GM18499 (cell line): Measurements from ENCODE around the gene COL6A2.
"Not testable (repeated sequence)": the region's sequence is repeated elsewhere in the genome, so short reads cannot be mapped to it uniquely, and the experiment has no call there.

Experiments
- ATAC-seq: cut with Tn5 transposase; IDR thresholded peaks from one replicate; pipeline ENCODE4 v1.9.1; 2021; ENCODE audit warnings: moderate number of reproducible peaks; ENCODE audit not compliant: insufficient read depth, unreplicated experiment

Gene COL6A2

GRCh38 chr21:46137908-46138307 lies 40.0 kb downstream of the COL6A2 start:
- ATAC-seq, result no peak

DNA sequence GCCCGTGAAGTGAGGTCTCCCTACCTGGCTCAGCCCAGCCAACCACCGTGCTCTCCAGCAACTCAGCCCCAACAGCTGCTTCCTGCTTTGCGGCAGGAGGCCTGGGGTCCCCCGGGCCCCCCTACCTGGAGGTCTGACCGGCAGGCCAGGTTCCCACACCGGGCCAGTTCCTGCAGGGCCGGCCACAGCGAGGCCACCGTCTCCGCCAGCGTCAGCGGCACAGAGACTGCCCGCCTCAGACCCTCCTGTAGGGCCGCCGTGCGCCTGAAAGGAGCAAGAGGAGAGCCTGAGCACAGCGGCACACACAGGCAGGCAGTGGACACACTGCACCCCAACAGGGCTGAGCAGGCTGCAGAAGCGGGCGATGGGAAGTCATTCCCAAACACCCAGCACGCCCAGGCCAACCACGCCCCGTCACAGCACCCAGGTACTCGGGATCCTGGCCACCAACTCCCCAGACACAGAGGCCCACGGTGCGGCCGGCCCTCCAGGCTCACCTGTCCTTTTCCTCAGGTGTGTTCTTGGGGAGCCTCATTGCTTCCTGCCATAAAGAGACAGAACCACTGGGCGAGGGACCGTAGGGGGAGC lies 40.6 kb downstream of the COL6A2 start:
- ATAC-seq, result no peak

GRCh38 chr21:46139686-46140085 lies 41.8 kb downstream of the COL6A2 start:
- ATAC-seq, result no peak

DNA sequence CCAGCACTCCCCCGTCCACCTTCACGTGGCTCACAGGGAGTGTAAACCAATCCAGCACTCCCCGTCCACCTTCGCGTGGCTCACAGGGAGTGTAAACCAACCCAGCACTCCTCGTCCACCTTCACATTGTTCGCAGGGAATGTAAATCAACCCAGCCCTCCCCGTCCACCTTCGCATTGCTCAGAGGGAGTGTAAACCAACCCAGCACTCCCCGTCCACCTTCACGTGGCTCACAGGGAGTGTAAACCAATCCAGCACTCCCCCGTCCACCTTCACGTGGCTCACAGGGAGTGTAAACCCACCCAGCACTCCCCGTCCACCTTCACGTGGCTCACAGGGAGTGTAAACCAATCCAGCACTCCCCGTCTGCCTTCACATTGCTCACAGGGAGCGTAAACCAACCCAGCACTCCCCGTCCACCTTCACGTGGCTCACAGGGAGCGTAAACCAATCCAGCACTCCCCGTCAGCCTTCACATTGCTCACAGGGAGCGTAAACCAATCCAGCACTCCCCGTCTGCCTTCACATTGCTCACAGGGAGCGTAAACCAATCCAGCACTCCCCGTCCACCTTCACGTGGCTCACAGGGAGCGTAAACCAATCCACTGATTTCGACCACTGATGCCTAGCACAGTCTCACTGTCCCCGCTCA lies 42.6 kb downstream of the COL6A2 start:
- not testable (repeated sequence) for ATAC-seq

DNA sequence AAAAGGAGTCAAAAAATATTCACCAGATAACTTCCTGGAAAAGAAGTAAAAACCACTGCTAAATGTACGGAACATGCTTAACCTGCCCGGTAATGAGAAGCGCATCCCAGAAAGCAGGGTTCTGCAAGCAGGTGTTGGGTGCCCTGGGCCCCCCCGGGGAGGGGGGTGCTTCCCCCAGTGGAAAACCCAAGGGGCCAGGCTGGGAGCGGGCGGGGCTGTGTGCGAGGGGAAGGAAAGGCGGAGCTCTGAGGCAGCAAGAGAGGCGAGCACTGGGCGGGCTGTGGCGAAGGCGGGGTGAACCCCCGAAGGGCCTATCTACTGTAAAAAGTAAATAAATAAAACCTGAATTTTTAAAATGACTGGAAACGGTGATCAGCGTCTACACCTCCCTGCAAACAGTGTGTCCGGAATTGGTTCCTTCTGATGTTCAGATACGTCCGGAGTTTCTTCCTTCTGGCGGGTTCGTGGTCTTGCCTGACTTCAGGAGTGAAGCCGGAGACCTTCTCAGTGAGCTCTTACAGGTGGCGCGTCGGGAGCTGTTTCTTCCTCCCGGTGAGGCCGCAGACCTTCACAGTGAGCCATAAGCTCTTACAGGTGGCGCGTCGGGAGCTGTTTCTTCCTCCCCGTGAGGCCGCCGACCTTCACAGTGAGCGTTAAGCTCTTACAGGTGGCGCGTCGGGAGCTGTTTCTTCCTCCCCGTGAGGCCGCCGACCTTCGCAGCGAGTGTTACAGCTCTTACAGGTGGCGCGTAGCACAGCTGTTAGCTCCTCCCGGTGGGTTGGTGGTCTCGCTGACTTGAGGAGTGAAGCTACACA lies 44.1 kb downstream of the COL6A2 start:
- no peak for ATAC-seq

- no peak for ATAC-seq
Observed at GRCh38 chr21:46142582-46143473, 44.9 kb downstream of the COL6A2 start.

DNA sequence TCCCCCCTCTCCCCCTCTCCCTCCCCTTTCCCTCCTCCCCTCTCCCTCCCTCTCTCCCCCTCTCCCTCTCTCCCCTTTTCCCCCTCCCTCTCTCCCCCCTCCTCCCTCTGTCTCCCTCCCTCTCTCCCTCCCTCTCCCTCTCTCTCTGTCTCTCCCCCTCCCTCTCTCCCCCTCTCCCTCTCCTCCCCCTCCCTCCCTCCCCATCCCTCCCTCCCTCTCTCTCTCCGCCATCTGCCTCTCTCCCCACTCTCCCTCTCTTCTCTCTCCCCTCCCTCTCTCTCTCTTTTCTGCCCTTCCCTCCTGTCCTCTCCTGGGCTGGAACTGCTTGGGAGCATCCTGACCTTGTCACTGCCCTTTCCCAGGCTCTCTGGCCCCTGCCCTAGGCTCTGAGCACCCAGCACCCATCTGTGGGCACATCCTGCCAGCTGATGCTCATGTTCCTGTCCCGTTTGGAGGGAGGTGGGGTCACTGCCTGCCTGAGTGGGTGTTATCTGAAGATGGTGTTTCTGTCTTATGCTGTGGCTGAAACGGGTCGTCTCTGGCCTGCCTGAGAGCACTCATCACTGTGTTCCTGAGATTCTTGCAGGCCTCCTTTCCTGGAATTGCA lies 46.7 kb downstream of the COL6A2 start:
- ATAC-seq, result no peak

- no peak for ATAC-seq
Observed at GRCh38 chr21:46145159-46145839, 47.4 kb downstream of the COL6A2 start.

DNA sequence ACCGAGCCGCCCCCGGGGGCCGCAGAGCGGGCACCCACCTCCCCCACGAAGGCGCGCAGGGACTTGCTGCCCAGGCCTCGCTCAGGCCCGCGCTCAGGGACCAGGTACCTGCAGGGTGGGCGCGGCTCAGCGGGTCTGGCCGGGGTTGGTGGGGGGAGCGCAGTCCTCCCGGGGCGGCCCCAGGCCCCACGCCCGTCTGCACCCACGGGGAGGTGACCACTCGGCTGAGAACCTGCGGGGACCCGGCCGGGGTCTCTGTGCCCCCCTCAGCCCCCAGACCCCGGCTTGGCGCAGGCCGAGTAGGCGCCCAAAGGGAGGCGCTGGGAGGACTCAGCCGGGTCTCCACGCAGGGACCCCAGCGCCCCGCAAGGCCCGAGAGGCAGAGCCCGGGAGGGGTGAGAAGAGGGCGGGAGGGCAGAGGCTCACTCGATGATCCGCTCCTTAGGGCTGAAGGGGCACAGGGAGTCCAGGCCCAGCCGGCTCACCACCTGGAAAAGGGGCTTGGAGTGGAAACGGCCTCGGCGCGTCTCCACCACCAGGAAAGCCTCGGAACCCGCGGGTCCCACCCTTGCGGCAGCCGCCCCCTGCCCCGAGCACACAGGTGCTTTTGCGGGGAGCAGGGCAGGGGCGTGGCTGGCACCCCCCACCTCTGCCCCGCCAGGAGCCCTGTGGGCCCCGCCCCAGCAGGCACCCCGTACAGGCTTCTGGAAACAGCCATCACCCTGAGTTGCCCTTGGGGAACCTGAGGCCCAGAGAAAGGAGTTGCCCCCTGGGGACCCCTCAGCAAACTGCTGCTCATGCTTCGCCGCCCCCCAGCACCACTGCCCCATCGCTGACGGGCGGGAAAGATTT lies 48.2 kb downstream of the COL6A2 start:
- no peak for ATAC-seq

GRCh38 chr21:46146856-46147255 lies 48.9 kb downstream of the COL6A2 start:
- no peak for ATAC-seq

GRCh38 chr21:46147429-46147828 lies 49.5 kb downstream of the COL6A2 start:
- ATAC-seq, result not testable (repeated sequence)

DNA sequence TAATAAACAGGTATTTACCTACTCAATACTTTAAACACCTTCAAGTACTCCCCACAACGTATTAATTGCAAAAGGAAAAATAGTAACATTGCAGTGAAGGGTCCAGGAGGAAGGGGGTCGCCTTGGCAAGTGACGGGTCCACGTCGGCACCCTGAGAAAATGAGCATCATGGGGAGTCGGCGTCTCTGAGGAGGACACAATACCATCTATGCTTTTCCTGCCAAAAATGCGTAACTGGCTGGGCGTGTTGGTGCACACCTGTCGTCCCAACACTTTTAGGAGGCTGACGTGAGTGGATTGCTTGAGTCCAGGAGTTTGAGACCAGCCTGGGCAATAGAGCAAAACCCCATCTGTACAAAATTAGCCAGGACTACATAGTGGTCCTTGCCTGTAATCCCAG lies 50.2 kb downstream of the COL6A2 start:
- no peak for ATAC-seq

DNA sequence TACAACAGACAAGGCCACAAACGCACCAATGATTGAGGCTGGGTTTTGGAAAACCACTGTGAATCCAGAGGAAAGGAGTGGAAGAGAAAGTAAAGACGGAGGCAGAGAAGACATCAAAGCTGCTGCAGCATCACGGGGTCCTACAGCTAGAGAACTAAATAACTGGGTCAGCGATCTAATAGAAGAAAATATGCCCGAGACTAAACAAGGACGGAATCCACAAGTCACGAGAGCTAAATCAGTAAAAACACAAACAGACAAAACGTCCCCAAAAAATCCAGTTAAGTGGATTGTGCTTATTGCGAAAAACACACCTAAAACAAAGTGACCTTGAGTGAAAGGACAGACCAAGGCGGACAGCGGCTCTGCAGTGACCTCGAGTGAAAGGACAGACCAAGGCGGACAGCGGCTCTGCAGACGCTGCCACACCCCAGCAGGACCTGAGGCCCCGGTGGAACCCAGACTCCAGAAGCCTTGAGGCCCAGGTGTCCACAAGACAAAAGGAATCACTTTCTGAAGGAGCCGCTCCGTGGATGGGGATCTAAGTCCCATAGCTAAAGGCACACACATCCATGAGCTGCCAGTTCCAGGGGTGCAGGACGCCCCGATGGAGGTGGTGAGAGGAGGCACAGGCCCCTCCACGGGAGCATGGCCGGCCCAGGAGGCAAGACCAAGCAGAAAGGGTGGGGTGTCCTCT lies 51.4 kb downstream of the COL6A2 start:
- no peak for ATAC-seq

DNA sequence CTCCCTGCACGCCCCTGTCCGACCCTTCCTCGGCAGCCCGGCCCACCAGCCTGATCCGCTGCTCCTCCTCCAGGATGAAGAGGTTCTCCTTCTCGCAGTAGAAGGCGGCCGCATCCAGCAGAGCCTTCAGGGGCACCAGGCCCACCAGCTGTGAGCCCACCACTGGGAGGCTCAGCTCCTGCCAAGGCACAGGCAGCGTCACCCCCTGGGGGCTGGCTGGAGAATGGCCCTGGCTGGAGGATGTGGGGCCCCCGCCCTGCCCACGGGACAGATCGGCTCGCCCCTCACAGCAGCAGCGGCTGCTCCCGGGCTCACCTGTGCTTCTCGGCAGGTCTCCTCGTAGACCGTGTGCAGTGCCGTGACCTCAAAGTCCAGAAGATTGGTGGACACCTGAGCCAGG lies 52.2 kb downstream of the COL6A2 start:
- ATAC-seq, result no peak

- no peak for ATAC-seq
Observed at GRCh38 chr21:46150491-46151121, 52.7 kb downstream of the COL6A2 start.

DNA sequence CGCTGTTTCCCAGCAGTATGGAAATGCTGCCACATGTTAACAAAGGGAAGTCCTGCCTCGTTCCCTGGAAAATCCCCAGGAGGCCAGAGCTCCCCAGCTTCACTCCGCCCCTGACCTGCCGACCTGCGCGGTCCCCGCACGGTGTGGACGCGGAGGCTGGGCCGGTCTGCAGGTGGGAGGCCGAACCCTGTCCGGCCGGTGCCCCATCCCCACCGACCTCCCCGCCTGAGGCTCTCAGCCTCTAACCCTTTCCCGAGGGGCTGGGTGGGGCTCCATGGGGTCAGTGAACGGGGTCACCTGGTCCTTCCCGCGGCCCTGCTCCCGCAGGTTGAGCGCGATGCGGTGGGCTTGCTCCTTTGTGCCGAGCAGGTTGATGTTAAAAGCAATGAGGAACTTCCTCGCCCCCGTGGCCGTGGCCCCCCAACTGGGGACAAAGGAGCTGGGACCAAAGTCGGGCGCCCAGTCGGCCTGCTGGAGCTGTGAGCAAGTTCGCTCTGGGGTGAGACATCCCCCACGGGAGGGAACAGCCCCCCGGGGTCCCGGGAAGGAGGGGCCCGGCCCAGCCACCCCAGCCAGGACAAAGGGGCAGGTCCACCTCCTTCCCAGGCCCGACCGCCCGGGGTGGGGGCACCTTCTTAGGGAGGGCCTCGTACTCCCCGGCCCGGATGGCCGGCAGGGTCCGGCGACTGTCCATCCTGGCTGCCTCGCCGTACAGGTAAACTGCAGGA lies 53.5 kb downstream of the COL6A2 start:
- no peak for ATAC-seq
